ENCODE measurements around the gene HMGN2. TPM values are rescaled to one million over a fixed set of nuclear protein-coding genes. Genes with fewer than 3 reads are reported as not detected.
"Not testable (repeated sequence)": the region's sequence is repeated elsewhere in the genome, so short reads cannot be mapped to it uniquely, and the experiment has no call there.

HMGN2 gene
- total RNA-seq, 1 experiment from 2014 or later, result 1,189 TPM

GRCh38 chr1:26477446-26478152, 5.4 kb downstream of the HMGN2 start:
- DNase-seq (ENCODE audit: low read depth), result peak; percentile 68

DNA sequence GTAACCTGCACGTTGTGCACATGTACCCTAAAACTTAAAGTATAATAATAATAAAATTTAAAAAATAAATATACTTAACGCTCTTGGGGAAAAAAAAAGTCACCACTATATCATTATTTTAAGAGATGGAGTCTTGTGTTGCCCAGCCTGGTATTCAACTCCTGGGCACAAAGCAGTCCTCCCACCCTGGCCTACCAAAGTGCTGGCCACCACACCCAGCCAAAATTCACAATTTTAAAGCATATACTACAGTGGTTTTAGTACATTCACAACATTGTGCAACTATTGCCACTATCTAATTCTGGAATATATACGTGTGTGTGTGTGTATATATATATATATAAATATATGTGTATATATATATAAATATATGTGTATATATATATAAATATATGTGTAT, 5.9 kb downstream of the HMGN2 start:
- DNase-seq (ENCODE audit: low read depth), result no peak

DNA sequence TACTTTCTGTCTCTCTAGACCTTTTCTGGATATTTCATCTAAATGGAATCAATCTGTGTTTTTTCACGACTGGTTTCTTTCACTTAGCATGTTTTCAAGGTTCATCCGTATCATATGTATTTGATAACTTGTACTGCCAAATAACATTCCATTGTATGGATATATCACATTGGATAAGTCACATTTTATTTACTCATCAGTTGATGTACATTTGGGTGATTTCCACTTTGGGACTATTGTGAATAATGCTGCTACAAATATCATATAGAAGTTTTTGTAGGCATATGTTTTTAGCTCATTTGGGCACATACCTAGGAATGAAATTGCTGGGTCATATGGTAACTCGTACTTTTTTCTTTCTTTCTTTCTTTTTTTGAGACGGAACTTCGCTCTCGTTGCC, 6.7 kb downstream of the HMGN2 start:
- no peak for DNase-seq (ENCODE audit: low read depth)

DNA sequence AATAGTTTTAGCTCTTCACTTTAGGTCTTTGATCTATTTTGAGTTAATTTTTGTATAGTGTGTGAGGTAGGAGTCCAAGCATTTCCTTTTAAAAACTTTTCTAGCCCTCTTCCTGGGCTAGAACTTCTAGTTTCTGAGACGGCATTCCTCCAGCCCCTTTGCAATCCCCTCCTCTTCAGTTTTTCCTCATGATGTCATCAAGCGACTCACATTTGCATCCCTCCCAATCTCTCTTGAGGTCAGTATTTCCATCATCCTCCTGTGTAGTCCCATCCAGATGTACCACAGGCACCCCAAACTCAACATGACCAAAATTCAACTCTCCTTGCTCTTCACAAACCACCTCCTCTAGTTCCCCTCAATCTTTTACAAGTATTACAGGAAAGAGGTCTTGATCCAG, 10.7 kb downstream of the HMGN2 start:
- peak; percentile 44 for DNase-seq (ENCODE audit: low read depth)

GRCh38 chr1:26483980-26484379, 11.7 kb downstream of the HMGN2 start:
- DNase-seq (ENCODE audit: low read depth), result no peak

GRCh38 chr1:26490155-26490554, 17.9 kb downstream of the HMGN2 start:
- no peak for DNase-seq (ENCODE audit: low read depth)

GRCh38 chr1:26493267-26493666, 21.0 kb downstream of the HMGN2 start:
- DNase-seq (ENCODE audit: low read depth), result no peak

DNA sequence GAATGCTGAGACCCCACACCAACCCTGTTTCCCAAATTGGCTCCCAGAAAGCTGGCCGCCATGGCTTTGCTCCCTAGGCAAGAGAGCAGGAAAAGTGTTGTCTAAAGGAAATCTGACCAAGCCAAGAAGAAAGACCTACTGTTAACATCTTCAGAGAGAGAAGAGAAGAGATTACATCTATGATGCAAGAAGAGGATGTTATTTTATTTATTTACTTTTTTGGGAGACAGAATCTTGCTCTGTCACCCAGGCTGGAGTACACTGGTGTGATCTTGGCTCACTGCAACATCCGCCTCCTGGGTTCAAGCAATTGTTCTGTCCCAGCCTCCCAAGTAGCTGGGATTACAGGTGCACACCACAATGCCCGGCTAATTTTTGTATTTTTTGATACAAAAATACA, 21.7 kb downstream of the HMGN2 start:
- DNase-seq (ENCODE audit: low read depth), result no peak

GRCh38 chr1:26496861-26497260, 24.6 kb downstream of the HMGN2 start:
- DNase-seq (ENCODE audit: low read depth), result no peak

GRCh38 chr1:26498894-26499293, 26.7 kb downstream of the HMGN2 start:
- no peak for DNase-seq (ENCODE audit: low read depth)

DNA sequence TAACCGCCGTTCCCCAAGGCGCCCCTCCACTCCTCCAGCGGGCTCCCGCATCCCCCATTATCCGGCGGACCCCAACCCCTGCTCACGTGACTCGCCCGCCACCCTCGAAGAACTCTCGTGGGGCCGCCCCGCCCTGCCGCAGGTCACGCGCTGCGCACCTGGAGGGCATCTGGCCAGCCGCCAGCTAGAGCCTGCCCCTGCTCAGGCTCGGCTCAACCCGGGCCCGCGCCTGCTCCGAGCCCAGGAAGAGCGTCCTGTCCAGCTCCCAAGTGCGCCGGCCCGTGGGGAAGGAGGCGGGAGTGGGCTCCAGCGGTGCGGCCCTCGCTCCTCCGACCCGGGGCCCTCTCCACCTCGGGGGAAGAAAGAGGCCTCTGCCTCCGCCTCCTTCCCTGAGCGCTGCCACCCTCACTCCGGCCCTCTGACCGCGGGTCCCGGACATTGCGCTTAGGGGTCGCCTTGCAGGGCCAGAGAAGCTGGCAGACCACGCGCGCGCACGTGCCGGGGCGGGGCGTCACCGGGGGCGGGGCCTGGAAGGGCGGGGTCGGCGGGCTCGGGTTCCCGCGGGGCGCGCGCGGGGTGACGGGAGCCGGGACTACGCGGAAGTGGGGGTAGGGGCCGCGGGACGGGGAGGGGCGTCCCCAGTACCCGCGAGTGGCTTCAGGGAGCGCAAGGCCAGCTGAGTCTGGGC, 28.4 kb downstream of the HMGN2 start:
- peak; percentile 82 for DNase-seq (ENCODE audit: low read depth)

- DNase-seq (ENCODE audit: low read depth), result not testable (repeated sequence)
Observed at GRCh38 chr1:26510711-26511110, 38.5 kb downstream of the HMGN2 start.

- not testable (repeated sequence) for DNase-seq (ENCODE audit: low read depth)
Observed at GRCh38 chr1:26515836-26516235, 43.6 kb downstream of the HMGN2 start.

DNA sequence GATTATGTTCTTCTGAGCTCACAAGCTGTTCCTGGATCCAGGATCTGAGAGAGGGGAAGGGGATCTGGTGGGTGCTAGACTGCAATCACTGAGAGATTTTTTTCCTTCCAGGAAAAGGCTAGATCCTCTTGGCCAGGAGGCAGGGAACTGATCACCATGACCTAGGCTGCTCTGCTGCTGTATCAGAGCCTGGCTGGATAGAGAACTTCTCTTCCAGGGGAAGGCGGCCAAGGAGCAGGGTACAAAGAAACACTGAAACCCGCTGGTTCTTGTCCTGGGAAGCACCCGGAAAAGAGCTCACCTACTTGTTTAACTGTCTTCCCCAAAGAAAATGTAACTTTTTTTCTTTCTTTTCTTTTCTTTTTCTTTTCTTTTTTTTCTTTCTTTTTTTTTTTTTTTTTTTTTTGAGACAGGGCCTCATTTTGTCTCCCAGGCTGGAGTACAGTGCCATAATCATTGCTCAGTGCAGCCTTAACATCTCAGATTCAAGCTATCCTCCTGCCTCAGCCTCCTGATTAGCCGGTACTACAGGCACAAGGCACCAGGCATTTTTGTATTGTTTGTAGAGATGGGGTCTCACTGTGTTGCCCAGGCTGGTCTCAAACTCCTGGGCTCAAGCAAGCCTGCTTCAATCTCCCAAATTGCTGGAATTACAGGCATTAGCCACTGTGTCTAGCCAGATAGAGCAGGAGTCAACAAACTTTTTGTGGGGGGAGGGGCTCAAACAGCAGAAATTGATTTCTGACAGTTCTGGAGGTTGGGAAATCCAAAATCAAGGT, 44.9 kb downstream of the HMGN2 start:
- DNase-seq (ENCODE audit: low read depth), result no peak

GRCh38 chr1:26517766-26518049, 45.5 kb downstream of the HMGN2 start:
- no peak for DNase-seq (ENCODE audit: low read depth)

GRCh38 chr1:26518355-26518754, 46.1 kb downstream of the HMGN2 start:
- DNase-seq (ENCODE audit: low read depth), result no peak

DNA sequence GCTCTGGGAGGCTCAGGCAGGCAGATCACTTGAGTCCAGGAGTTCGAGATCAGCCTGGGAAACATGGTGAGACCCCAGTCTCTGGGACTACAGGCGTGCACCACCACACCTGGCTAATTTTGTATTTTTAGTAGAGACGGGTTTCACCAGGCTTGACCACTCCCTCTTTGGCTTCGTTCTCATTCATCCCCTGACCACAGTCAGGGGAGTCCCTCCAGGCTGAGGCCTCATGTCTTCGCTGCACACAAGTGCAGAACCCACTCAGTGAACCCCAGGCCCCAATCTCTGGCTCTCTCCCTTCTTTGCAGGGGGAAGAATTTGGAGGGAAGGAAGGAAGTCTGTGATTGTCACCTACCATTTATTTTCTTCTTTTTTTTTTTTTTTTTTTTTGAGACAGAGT, 48.1 kb downstream of the HMGN2 start:
- DNase-seq (ENCODE audit: low read depth), result no peak

- DNase-seq (ENCODE audit: low read depth), result no peak
Observed at GRCh38 chr1:26521669-26522030, 49.4 kb downstream of the HMGN2 start.

GRCh38 chr1:26522073-26522472, 49.8 kb downstream of the HMGN2 start:
- DNase-seq (ENCODE audit: low read depth), result no peak

DNA sequence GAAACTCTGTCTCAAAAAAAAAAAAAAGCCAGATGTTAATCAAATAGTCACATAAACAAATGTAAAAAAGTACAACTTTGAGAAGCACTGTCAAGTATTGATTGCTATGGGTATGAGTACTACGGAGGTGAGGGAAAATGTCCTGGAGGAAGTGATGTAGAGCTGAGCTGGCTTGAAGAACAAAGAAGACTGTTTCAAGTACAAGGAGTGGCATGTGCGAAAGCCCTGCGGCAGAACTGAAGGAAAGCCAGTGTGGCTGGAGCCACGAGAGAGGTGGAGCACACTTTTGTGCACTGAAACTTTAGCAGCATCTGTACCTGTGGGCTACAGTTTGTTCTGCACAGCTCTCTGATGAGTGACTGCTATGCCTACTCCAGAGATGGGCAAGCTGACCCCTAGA, 51.9 kb downstream of the HMGN2 start:
- peak; percentile 60 for DNase-seq (ENCODE audit: low read depth)

Data from M059J (cell line).